PFSK-1 (cell line): ENCODE data around the gene TBC1D22A.
A peak's percentile ranks its signal among the peaks of the same experiment; 100 is the strongest.

Experiments used
- FOXP2 ChIP-seq: optimal IDR thresholded peaks from 2 replicates; pipeline ENCODE3; 2011; ENCODE audit warnings: borderline replicate concordance, control low read depth, inconsistent platforms; ENCODE audit not compliant: insufficient read depth; ENCODE audit errors: extremely low read length, extremely low read depth
- POLR2AphosphoS5 ChIP-seq: IDR thresholded peaks from 2 replicates; pipeline ENCODE4 v1.6.1; 2012; ENCODE audit warnings: low read depth, mild to moderate bottlenecking, control low read depth, low read length, moderate library complexity
- REST ChIP-seq, 2 experiments: IDR thresholded peaks; 2 replicates each; pipeline versions ENCODE4 v1.6.1 to v1.8.0; 2011 to 2012; ENCODE audit warnings: low read depth in 2 of 2, low read length in 2 of 2, control low read depth in 1 of 2, inconsistent platforms in 1 of 2, mild to moderate bottlenecking in 1 of 2, moderate library complexity in 1 of 2; ENCODE audit not compliant: insufficient read depth in 1 of 2
- SIN3A ChIP-seq: IDR thresholded peaks from 2 replicates; pipeline ENCODE4 v1.6.1; 2012; ENCODE audit warnings: mild to moderate bottlenecking, low read length, moderate library complexity, borderline replicate concordance; ENCODE audit not compliant: insufficient read depth
- TAF1 ChIP-seq: IDR thresholded peaks from 2 replicates; pipeline ENCODE4 v1.6.1; 2012; ENCODE audit warnings: low read length, control low read depth, borderline replicate concordance; ENCODE audit not compliant: insufficient read depth

Gene TBC1D22A

GRCh38 chr22:46851941-46852340 is 89.5 kb downstream of the TBC1D22A start:
- TF ChIP-seq REST (IDR thresholded peaks at IDR 0.05; ENCODE audit: insufficient read depth in 1 of 2, low read depth in 2 of 2, low read length in 2 of 2) (no peak), POLR2AphosphoS5 (no peak), SIN3A (no peak), FOXP2 (no peak), TAF1 (no peak)

- TF ChIP-seq FOXP2: no peak
- TF ChIP-seq TAF1: no peak
- TF ChIP-seq POLR2AphosphoS5: no peak
- no peak for TF ChIP-seq REST (IDR thresholded peaks at IDR 0.05; ENCODE audit: insufficient read depth in 1 of 2, low read depth in 2 of 2, low read length in 2 of 2)
- no peak for TF ChIP-seq SIN3A
Observed at GRCh38 chr22:46852771-46853170, 90.3 kb downstream of the TBC1D22A start.

GRCh38 chr22:46853191-46853590 is 90.7 kb downstream of the TBC1D22A start:
- TF ChIP-seq REST (IDR thresholded peaks at IDR 0.05; ENCODE audit: insufficient read depth in 1 of 2, low read depth in 2 of 2, low read length in 2 of 2): no peak
- TF ChIP-seq SIN3A: no peak
- TF ChIP-seq FOXP2: no peak
- TF ChIP-seq TAF1: no peak
- TF ChIP-seq POLR2AphosphoS5: no peak

- TF ChIP-seq REST (IDR thresholded peaks at IDR 0.05; ENCODE audit: insufficient read depth in 1 of 2, low read depth in 2 of 2, low read length in 2 of 2): no peak
- peak; percentile 26; the same call in 1 of the 2 replicates for TF ChIP-seq POLR2AphosphoS5
- TF ChIP-seq SIN3A: peak; percentile 60; the same call in 1 of the 2 replicates
- peak; percentile 96 for TF ChIP-seq FOXP2
- no peak for TF ChIP-seq TAF1
Observed at GRCh38 chr22:46854125-46854870, 91.8 kb downstream of the TBC1D22A start.

GRCh38 chr22:46855681-46856080 is 93.2 kb downstream of the TBC1D22A start:
- TF ChIP-seq REST (IDR thresholded peaks at IDR 0.05; ENCODE audit: insufficient read depth in 1 of 2, low read depth in 2 of 2, low read length in 2 of 2) (no peak), SIN3A (no peak), FOXP2 (no peak), TAF1 (no peak), POLR2AphosphoS5 (no peak)
